Panc1 (cell line): Measurements from ENCODE around the gene GPC6. TPM values are rescaled to one million over a fixed set of nuclear protein-coding genes. Genes with fewer than 3 reads are reported as not detected.
"Not testable (repeated sequence)": the region's sequence is repeated elsewhere in the genome, so short reads cannot be mapped to it uniquely, and the experiment has no call there.

Source experiments
- ATAC-seq: fragments of 200-7000 bp; cut with Tn5 transposase; 2 replicates; pipeline ENCODE4 v1.9.1; 2020; ENCODE audit warnings: mild to moderate bottlenecking, moderate library complexity
- BruUV-seq: library from RNA; stranded (reverse); fragments of 400-500 nt; replicated peaks from 2 replicates; lab custom pipeline; 2021; lab: Mats Ljungman, UMichigan
- CTCF ChIA-PET: fragments of 300-600 bp; sonication (Branson Sonifier 250); formaldehyde crosslinking; loops from one replicate; lab custom pipeline; 2022; ENCODE audit warnings: antibody characterized with exemption; lab: Charles Lee
- POLR2A ChIA-PET: fragments of 300-600 bp; sonication (Branson Sonifier 250); formaldehyde crosslinking; loops from one replicate; lab custom pipeline; 2022; ENCODE audit warnings: antibody characterized with exemption; lab: Charles Lee
- DNase-seq: peaks from one replicate; pipeline ENCODE4 v3.0.0-alpha.2; 2010; ENCODE audit warnings: low read depth, low spot score
- H3K27ac ChIP-seq: 2 replicates; pipeline ENCODE4 v1.5.1; 2011; ENCODE audit warnings: mild to moderate bottlenecking, low read length, inconsistent platforms
- H3K27me3 ChIP-seq: fragments of 200-500 bp; sonication (Bioruptor generic); 2 replicates; pipeline ENCODE4 v1.6.0; 2014; ENCODE audit warnings: low read length, inconsistent platforms; ENCODE audit not compliant: control insufficient read depth, insufficient read depth
- H3K36me3 ChIP-seq: fragments of 200-500 bp; sonication (Bioruptor generic); 2 replicates; pipeline ENCODE4 v1.5.1; 2014; ENCODE audit warnings: inconsistent platforms, mild to moderate bottlenecking, low read length, moderate library complexity; ENCODE audit not compliant: control insufficient read depth, insufficient read depth
- H3K4me1 ChIP-seq: 2 replicates; pipeline ENCODE4 v1.5.1; 2011; ENCODE audit warnings: inconsistent platforms, mild to moderate bottlenecking, low read length, moderate library complexity; ENCODE audit not compliant: control insufficient read depth, insufficient read depth
- H3K4me3 ChIP-seq, 2 experiments: 2 replicates each; pipeline ENCODE4 v1.5.1; 2011 to 2012; ENCODE audit warnings: low read depth in 2 of 2, low read length in 2 of 2, mild to moderate bottlenecking in 2 of 2, inconsistent platforms in 1 of 2, moderate library complexity in 1 of 2
- H3K9me3 ChIP-seq: fragments of 200-500 bp; sonication (Bioruptor generic); 2 replicates; pipeline ENCODE4 v1.5.1; 2014; ENCODE audit warnings: low read depth, mild to moderate bottlenecking, inconsistent platforms, low read length, moderate library complexity; ENCODE audit not compliant: control insufficient read depth, insufficient read depth
- POLR2AphosphoS5 ChIP-seq: IDR thresholded peaks from 2 replicates; pipeline ENCODE4 v1.6.1; 2012; ENCODE audit warnings: mild to moderate bottlenecking, low read depth, low read length, moderate library complexity
- REST ChIP-seq, 2 experiments: IDR thresholded peaks; 2 replicates each; pipeline ENCODE4 v1.6.1; 2011 to 2012; ENCODE audit warnings: low read depth in 2 of 2, control low read depth in 1 of 2, low read length in 1 of 2, mild to moderate bottlenecking in 1 of 2, moderate library complexity in 1 of 2; ENCODE audit not compliant: insufficient read depth in 1 of 2
- SIN3A ChIP-seq: IDR thresholded peaks from 2 replicates; pipeline ENCODE4 v1.6.1; 2012; ENCODE audit warnings: low read depth, mild to moderate bottlenecking, low read length, moderate library complexity, borderline replicate concordance; ENCODE audit not compliant: insufficient read depth
- in situ Hi-C: cut with HindIII; loops from 2 replicates; pipeline ENCODE4 v1.10.0; 2016; ENCODE audit warnings: low sequenced_read_pairs, low pct_unique_long_range_greater_than_20kb
- intact Hi-C: fragments of 100-400 bp; cut with micrococcal nuclease; formaldehyde crosslinking; loops from one replicate; pipeline ENCODE4 v1.10.0; 2022; ENCODE audit not compliant: unreplicated experiment
- total RNA-seq: library from RNA; stranded (reverse); gene quantifications from one replicate; pipeline ENCODE4 v1.2.1, GENCODE V29; 2021; ENCODE audit not compliant: unreplicated experiment

The GPC6 gene
- total RNA-seq, 1 experiment from 2014 or later = 4.8 TPM

- intact Hi-C loops = no loop called here
- no TSS peak for BruUV-seq
- CTCF ChIA-PET = no interaction called here
- in situ Hi-C loops = no loop called here
- no peaks in the 10 kb centered on the region for H3K36me3 ChIP-seq
- TF ChIP-seq POLR2AphosphoS5 = no peak
- TF ChIP-seq REST (IDR thresholded peaks at IDR 0.05; ENCODE audit: insufficient read depth in 1 of 2, low read depth in 2 of 2, low read length in 1 of 2) = no peak
- no peak overlapping the region for H3K27ac ChIP-seq
- no peaks in the 10 kb centered on the region for H3K27me3 ChIP-seq
- DNase-seq (no peak), ATAC-seq (no peak)
- no peak overlapping the region for H3K4me3 ChIP-seq
- H3K4me1 ChIP-seq = no peaks in the 10 kb centered on the region
- H3K9me3 ChIP-seq = no peaks in the 10 kb centered on the region
- POLR2A ChIA-PET = no interaction called here
These were observed 24.5 kb upstream of the GPC6 start for GRCh38 chr13:93201992-93202558.

DNA sequence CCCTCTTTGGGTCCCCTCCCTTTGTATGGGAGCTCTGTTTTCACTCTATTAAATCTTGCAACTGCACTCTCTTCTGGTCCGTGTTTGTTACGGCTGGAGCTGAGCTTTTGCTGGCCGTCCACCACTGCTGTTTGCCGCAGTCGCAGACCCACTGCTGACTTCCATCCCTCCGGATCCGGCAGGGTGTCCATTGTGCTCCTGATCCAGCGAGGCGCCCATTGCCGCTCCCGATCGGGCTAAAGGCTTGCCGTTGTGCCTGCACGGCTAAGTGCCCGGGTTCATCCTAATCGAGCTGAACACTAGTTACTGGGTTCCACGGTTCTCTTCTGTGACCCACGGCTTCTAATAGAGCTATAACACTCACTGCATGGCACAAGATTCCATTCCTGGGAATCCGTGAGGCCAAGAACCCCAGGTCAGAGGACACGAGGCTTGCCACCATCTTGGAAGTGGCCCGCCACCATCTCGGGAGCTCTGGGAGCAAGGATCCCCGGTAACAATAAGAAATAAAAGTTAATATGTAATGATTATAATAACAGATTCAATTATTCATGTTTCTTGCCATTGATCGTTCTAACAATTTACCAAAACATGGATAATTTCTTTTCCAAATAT is 19.7 kb upstream of the GPC6 start:
- BruUV-seq, DNase-seq, H3K4me1 ChIP-seq, in situ Hi-C loops, POLR2A ChIA-PET, H3K27ac ChIP-seq, intact Hi-C loops, H3K4me3 ChIP-seq, ATAC-seq, H3K9me3 ChIP-seq, H3K27me3 ChIP-seq, CTCF ChIA-PET, H3K36me3 ChIP-seq: not testable (repeated sequence)

GRCh38 chr13:93216122-93216521 is 10.5 kb upstream of the GPC6 start:
- Histone ChIP-seq H3K27me3 (no peaks in the 10 kb centered on the region), H3K36me3 (no peaks in the 10 kb centered on the region), H3K4me3 (no peak overlapping the region), H3K9me3 (no peaks in the 10 kb centered on the region), H3K27ac (no peak overlapping the region), H3K4me1 (no peaks in the 10 kb centered on the region)
- intact Hi-C loops = no loop called here
- ATAC-seq (no peak), DNase-seq (no peak)
- ChIA-PET POLR2A (no interaction called here), CTCF (no interaction called here)
- BruUV-seq = no TSS peak
- TF ChIP-seq SIN3A = no peak
- in situ Hi-C loops = no loop called here

GRCh38 chr13:93217721-93218261 is 8.8 kb upstream of the GPC6 start:
- Histone ChIP-seq H3K36me3 (no peaks in the 10 kb centered on the region), H3K27me3 (no peaks in the 10 kb centered on the region), H3K27ac (no peak overlapping the region), H3K9me3 (no peaks in the 10 kb centered on the region), H3K4me3 (no peak overlapping the region), H3K4me1 (no peaks in the 10 kb centered on the region)
- intact Hi-C loops (no loop called here), in situ Hi-C loops (no loop called here)
- ATAC-seq = no peak
- TF ChIP-seq POLR2AphosphoS5 (no peak), SIN3A (no peak)
- DNase-seq = no peak
- ChIA-PET POLR2A (no interaction called here), CTCF (no interaction called here)
- BruUV-seq = no TSS peak
